HEK293 (cell line): ENCODE measurements around the gene ZMYM4.

Source experiments
- CTCF ChIA-PET: fragments of 350-600 bp; formaldehyde crosslinking; extraction: SDS; loops from one replicate; lab custom pipeline; 2021; ENCODE audit warnings: antibody characterized with exemption; lab: Yijun Ruan, JAX
- POLR2A ChIA-PET: fragments of 300-600 bp; formaldehyde crosslinking; extraction: SDS; loops from one replicate; lab custom pipeline; 2020; ENCODE audit warnings: antibody characterized with exemption, inconsistent platforms; lab: Yijun Ruan, JAX
- H3K27ac ChIP-seq: fragments of 200-500 bp; sonication (Bioruptor generic); 2 replicates; pipeline ENCODE4 v1.5.1; 2014; ENCODE audit warnings: low read depth, low read length, control low read depth, inconsistent platforms; ENCODE audit errors: extremely low read depth
- H3K36me3 ChIP-seq, 2 experiments: fragments of 200-500 bp in 1 of 2; sonication (Bioruptor generic) in 1 of 2; 1 replicate in 1 of 2; 2 replicates in 1 of 2; pipeline ENCODE4 v1.5.1; 2014 to 2017; ENCODE audit warnings: inconsistent platforms in 2 of 2, low read length in 2 of 2; ENCODE audit not compliant: control insufficient read depth in 2 of 2, insufficient read depth in 1 of 2
- H3K4me1 ChIP-seq: fragments of 200-500 bp; sonication (Bioruptor generic); 2 replicates; pipeline ENCODE4 v1.5.1; 2014; ENCODE audit warnings: mild to moderate bottlenecking, low read length, inconsistent platforms; ENCODE audit not compliant: control insufficient read depth, insufficient read depth
- H3K4me3 ChIP-seq: 2 replicates; pipeline ENCODE4 v1.5.1; 2011; ENCODE audit warnings: low read depth, mild to moderate bottlenecking, control low read depth, low read length, moderate library complexity
- H3K9me3 ChIP-seq: fragments of 200-500 bp; sonication (Bioruptor generic); 2 replicates; pipeline ENCODE4 v1.5.1; 2014; ENCODE audit warnings: low read depth, low read length, inconsistent platforms; ENCODE audit not compliant: control insufficient read depth, insufficient read depth
- BCL11A ChIP-seq: fragments of 450-650 bp; formaldehyde crosslinking; IDR thresholded peaks from 2 replicates; pipeline ENCODE4 v1.5.1; 2016; ENCODE audit warnings: low read depth, missing biosample characterization, missing genetic modification characterization
- EGR2 ChIP-seq: fragments of 450-650 bp; formaldehyde crosslinking; IDR thresholded peaks from 2 replicates; pipeline ENCODE4 v1.5.1; 2016; ENCODE audit warnings: low read depth, missing biosample characterization, missing genetic modification characterization
- RBAK ChIP-seq: fragments of 450-650 bp; formaldehyde crosslinking; IDR thresholded peaks from 2 replicates; pipeline ENCODE4 v1.5.1; 2016; ENCODE audit warnings: missing biosample characterization, missing genetic modification characterization
- ZBTB21 ChIP-seq: fragments of 450-650 bp; formaldehyde crosslinking; IDR thresholded peaks from 2 replicates; pipeline ENCODE4 v1.5.1; 2017; ENCODE audit warnings: missing biosample characterization, missing genetic modification characterization
- ZNF140 ChIP-seq: fragments of 450-650 bp; formaldehyde crosslinking; IDR thresholded peaks from 2 replicates; pipeline ENCODE4 v1.5.1; 2016; ENCODE audit warnings: missing biosample characterization, missing genetic modification characterization
- ZNF239 ChIP-seq: fragments of 450-650 bp; formaldehyde crosslinking; IDR thresholded peaks from 2 replicates; pipeline ENCODE4 v1.5.1; 2016; ENCODE audit warnings: missing biosample characterization, missing genetic modification characterization
- ZNF274 ChIP-seq, 2 experiments: fragments of 200-500 bp in 1 of 2; fragments of 450-650 bp in 1 of 2; sonication (Bioruptor generic) in 1 of 2; formaldehyde crosslinking in 1 of 2; IDR thresholded peaks; 2 replicates each; pipeline versions ENCODE4 v1.5.1 to v1.6.1; 2014 to 2016; ENCODE audit warnings: borderline replicate concordance in 1 of 2, inconsistent platforms in 1 of 2, low read length in 1 of 2, missing biosample characterization in 1 of 2, missing genetic modification characterization in 1 of 2
- ZNF292 ChIP-seq: fragments of 450-650 bp; formaldehyde crosslinking; IDR thresholded peaks from 2 replicates; pipeline ENCODE4 v1.5.1; 2016; ENCODE audit warnings: low read depth, missing biosample characterization, missing genetic modification characterization, borderline replicate concordance
- ZNF354C ChIP-seq: fragments of 450-650 bp; formaldehyde crosslinking; IDR thresholded peaks from 2 replicates; pipeline ENCODE4 v1.5.1; 2016; ENCODE audit warnings: missing biosample characterization, missing genetic modification characterization, low read depth, borderline replicate concordance
- ZNF366 ChIP-seq: fragments of 450-650 bp; formaldehyde crosslinking; conservative IDR thresholded peaks from 2 replicates; pipeline ENCODE4 v1.5.1; 2016; ENCODE audit warnings: missing biosample characterization, missing genetic modification characterization
- ZNF501 ChIP-seq: fragments of 450-650 bp; formaldehyde crosslinking; IDR thresholded peaks from 2 replicates; pipeline ENCODE4 v1.5.1; 2016; ENCODE audit warnings: missing biosample characterization, missing genetic modification characterization
- ZNF555 ChIP-seq: fragments of 450-650 bp; formaldehyde crosslinking; conservative IDR thresholded peaks from 2 replicates; pipeline ENCODE4 v1.5.1; 2017; ENCODE audit warnings: missing biosample characterization, mild to moderate bottlenecking, missing genetic modification characterization, inconsistent platforms
- ZNF626 ChIP-seq: fragments of 450-650 bp; sonication (Bioruptor Pico); formaldehyde crosslinking; IDR thresholded peaks from 2 replicates; pipeline ENCODE4 v1.5.1; 2018; ENCODE audit warnings: missing biosample characterization, missing genetic modification characterization, inconsistent platforms
- ZNF837 ChIP-seq: fragments of 450-650 bp; formaldehyde crosslinking; IDR thresholded peaks from 2 replicates; pipeline ENCODE4 v1.5.1; 2016; ENCODE audit warnings: missing biosample characterization, missing genetic modification characterization
- TF ChIP-seq, protein P1 (sequence below): fragments of 450-650 bp; formaldehyde crosslinking; IDR thresholded peaks from 2 replicates; pipeline ENCODE4 v1.5.1; 2016; ENCODE audit warnings: missing biosample characterization, missing genetic modification characterization
- TF ChIP-seq, protein P2 (sequence below): fragments of 450-650 bp; formaldehyde crosslinking; IDR thresholded peaks from 2 replicates; pipeline ENCODE4 v1.5.1; 2016; ENCODE audit warnings: missing biosample characterization, missing genetic modification characterization
- TF ChIP-seq, protein P3 (sequence below): fragments of 450-650 bp; IDR thresholded peaks from 2 replicates; pipeline ENCODE4 v1.5.1; 2018; ENCODE audit warnings: missing biosample characterization, missing genetic modification characterization
- TF ChIP-seq, protein P4 (sequence below): fragments of 450-650 bp; formaldehyde crosslinking; IDR thresholded peaks from 2 replicates; pipeline ENCODE4 v1.5.1; 2016; ENCODE audit warnings: missing biosample characterization, missing genetic modification characterization

Gene ZMYM4

DNA sequence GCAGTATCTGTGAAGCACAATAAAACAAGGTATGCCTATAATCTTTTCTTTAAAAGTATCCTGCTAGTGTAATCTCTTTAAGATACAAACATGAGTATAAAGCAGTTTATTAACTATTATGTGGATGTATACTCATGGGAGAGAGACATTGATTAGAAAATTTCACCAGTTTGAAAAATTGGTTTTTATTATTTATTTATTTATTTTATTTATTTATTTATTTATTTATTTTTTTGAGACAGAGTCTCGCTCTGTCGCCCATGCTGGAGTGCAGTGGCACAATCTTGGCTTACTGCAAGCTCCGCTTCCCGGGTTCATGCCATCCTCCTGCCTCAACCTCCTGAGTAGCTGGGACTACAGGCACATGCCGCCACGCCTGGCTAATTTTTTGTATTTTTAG is 111.6 kb downstream of the ZMYM4 start (continued):
- TF ChIP-seq, protein P1, sequence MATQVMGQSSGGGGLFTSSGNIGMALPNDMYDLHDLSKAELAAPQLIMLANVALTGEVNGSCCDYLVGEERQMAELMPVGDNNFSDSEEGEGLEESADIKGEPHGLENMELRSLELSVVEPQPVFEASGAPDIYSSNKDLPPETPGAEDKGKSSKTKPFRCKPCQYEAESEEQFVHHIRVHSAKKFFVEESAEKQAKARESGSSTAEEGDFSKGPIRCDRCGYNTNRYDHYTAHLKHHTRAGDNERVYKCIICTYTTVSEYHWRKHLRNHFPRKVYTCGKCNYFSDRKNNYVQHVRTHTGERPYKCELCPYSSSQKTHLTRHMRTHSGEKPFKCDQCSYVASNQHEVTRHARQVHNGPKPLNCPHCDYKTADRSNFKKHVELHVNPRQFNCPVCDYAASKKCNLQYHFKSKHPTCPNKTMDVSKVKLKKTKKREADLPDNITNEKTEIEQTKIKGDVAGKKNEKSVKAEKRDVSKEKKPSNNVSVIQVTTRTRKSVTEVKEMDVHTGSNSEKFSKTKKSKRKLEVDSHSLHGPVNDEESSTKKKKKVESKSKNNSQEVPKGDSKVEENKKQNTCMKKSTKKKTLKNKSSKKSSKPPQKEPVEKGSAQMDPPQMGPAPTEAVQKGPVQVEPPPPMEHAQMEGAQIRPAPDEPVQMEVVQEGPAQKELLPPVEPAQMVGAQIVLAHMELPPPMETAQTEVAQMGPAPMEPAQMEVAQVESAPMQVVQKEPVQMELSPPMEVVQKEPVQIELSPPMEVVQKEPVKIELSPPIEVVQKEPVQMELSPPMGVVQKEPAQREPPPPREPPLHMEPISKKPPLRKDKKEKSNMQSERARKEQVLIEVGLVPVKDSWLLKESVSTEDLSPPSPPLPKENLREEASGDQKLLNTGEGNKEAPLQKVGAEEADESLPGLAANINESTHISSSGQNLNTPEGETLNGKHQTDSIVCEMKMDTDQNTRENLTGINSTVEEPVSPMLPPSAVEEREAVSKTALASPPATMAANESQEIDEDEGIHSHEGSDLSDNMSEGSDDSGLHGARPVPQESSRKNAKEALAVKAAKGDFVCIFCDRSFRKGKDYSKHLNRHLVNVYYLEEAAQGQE (tag by site-specific recombination) = peak; percentile 88
- TF ChIP-seq ZNF501 (tag by site-specific recombination) (peak; percentile 85; the same call in 1 of the 2 replicates), ZNF354C (tag by site-specific recombination) (peak; percentile 98), RBAK (0 out of 2 replicates have a peak, but pooled peaks have one; percentile 51), ZNF555 (tag by site-specific recombination) (peak; percentile 99), ZNF140 (peak; percentile 98)

DNA sequence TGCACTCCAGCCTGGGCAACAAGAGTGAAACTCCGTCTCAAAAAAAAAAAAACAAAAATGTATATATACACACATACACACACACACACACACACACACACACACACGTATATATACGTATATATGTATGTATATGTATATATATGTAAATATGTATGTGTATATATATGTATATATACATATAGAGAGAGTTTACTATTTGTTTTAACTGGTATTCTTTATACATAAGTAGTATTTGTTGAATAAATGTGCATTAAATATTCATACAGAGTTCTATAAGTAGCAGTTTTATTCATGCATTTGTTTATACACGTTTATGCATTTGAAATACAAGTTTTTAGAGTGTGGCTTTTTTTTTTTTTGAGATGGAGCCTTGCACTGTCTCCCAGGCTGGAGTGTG is 113.6 kb downstream of the ZMYM4 start:
- H3K9me3 ChIP-seq = no peaks in the 10 kb centered on the region
- peaks cover 15 to 53% of the 10 kb centered on the region in 2 experiments for H3K36me3 ChIP-seq
- no peaks in the 10 kb centered on the region for H3K4me1 ChIP-seq
- ChIA-PET CTCF (no interaction called here), POLR2A (no interaction called here)
- H3K4me3 ChIP-seq = no peak overlapping the region
- H3K27ac ChIP-seq = no peak overlapping the region
- TF ChIP-seq ZNF626 (tag by site-specific recombination) = no peak
- TF ChIP-seq ZNF239 (tag by site-specific recombination) = no peak
- no peak for TF ChIP-seq ZNF274 (IDR thresholded peaks at IDR 0.05; ENCODE audit: low read length)
- no peak for TF ChIP-seq ZNF274 (tag by site-specific recombination; IDR thresholded peaks at IDR 0.05; ENCODE audit: borderline replicate concordance)
- TF ChIP-seq, protein P2, sequence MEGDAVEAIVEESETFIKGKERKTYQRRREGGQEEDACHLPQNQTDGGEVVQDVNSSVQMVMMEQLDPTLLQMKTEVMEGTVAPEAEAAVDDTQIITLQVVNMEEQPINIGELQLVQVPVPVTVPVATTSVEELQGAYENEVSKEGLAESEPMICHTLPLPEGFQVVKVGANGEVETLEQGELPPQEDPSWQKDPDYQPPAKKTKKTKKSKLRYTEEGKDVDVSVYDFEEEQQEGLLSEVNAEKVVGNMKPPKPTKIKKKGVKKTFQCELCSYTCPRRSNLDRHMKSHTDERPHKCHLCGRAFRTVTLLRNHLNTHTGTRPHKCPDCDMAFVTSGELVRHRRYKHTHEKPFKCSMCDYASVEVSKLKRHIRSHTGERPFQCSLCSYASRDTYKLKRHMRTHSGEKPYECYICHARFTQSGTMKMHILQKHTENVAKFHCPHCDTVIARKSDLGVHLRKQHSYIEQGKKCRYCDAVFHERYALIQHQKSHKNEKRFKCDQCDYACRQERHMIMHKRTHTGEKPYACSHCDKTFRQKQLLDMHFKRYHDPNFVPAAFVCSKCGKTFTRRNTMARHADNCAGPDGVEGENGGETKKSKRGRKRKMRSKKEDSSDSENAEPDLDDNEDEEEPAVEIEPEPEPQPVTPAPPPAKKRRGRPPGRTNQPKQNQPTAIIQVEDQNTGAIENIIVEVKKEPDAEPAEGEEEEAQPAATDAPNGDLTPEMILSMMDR (tag by site-specific recombination) = no peak
- TF ChIP-seq, protein P3, sequence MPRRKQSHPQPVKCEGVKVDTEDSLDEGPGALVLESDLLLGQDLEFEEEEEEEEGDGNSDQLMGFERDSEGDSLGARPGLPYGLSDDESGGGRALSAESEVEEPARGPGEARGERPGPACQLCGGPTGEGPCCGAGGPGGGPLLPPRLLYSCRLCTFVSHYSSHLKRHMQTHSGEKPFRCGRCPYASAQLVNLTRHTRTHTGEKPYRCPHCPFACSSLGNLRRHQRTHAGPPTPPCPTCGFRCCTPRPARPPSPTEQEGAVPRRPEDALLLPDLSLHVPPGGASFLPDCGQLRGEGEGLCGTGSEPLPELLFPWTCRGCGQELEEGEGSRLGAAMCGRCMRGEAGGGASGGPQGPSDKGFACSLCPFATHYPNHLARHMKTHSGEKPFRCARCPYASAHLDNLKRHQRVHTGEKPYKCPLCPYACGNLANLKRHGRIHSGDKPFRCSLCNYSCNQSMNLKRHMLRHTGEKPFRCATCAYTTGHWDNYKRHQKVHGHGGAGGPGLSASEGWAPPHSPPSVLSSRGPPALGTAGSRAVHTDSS = no peak
- TF ChIP-seq ZNF292 = no peak
- TF ChIP-seq ZNF366 (tag by site-specific recombination) = no peak
- TF ChIP-seq, protein P4, sequence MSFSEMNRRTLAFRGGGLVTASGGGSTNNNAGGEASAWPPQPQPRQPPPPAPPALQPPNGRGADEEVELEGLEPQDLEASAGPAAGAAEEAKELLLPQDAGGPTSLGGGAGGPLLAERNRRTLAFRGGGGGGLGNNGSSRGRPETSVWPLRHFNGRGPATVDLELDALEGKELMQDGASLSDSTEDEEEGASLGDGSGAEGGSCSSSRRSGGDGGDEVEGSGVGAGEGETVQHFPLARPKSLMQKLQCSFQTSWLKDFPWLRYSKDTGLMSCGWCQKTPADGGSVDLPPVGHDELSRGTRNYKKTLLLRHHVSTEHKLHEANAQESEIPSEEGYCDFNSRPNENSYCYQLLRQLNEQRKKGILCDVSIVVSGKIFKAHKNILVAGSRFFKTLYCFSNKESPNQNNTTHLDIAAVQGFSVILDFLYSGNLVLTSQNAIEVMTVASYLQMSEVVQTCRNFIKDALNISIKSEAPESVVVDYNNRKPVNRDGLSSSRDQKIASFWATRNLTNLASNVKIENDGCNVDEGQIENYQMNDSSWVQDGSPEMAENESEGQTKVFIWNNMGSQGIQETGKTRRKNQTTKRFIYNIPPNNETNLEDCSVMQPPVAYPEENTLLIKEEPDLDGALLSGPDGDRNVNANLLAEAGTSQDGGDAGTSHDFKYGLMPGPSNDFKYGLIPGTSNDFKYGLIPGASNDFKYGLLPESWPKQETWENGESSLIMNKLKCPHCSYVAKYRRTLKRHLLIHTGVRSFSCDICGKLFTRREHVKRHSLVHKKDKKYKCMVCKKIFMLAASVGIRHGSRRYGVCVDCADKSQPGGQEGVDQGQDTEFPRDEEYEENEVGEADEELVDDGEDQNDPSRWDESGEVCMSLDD (tag by site-specific recombination) = no peak
- TF ChIP-seq BCL11A (tag by site-specific recombination) = no peak
- TF ChIP-seq ZNF837 (tag by site-specific recombination) = no peak
- TF ChIP-seq ZBTB21 = no peak
- no peak for TF ChIP-seq EGR2 (tag by site-specific recombination)
